GM19193 (cell line): ENCODE data around the gene FBXO42.

ENCODE experiments used
- POLR2A ChIP-seq: IDR thresholded peaks from 4 replicates; pipeline ENCODE4 v1.6.1; 2011; ENCODE audit not compliant: insufficient read depth, insufficient read length; ENCODE audit errors: extremely low read depth

Gene FBXO42

DNA sequence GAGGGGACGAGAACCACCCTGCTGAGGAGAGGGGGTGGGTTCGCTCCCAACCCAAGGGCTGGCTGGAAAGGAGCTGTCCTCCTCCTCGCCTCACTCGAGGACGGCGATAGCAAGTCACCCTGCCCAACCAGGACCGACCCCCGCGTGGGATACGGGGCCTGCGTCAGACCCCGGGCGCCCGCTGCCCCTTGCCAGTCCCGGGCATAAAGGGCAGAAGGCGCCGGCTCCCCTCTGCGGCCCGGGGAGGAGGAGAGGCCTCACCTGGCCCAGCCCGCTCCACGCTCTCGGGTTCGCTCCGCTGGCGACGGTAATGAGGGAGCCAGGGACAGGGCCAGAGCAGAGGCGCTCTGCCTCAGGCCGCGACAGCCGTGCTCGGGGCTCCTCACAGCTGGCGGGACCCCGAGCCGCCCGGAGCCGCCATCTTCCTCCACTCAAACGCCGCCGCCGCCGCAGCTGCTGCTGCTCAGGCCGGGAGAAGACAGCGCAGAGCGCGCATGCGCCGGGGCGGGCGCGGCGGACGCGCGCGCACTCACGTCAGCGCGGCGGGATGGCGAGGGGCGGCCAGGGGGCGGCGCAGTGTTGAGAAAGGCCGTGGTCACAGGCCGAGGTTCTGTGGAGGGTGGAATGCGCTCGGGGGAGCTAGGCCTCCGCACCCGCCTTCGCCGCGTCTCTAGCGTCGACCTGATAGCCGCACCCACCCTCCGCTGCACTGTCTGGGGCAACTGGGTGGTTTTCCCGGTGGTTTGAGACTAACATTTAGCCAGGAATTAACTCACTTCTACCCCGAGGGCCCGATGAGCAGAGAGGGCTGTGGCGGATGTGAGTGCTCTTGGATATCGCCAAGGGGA lies at the start of gene FBXO42:
Gene FBXO42 (minus strand): TSS at position 487 of the 848 bp plus-strand sequence. CDS start 37,062 bp downstream, outside the sequence.
- peak; percentile 94 for TF ChIP-seq POLR2A

GRCh38 chr1:16398371-16398953 lies 46.2 kb upstream of the FBXO42 start:
- no peak for TF ChIP-seq POLR2A

- TF ChIP-seq POLR2A: no peak
Measured at GRCh38 chr1:16397120-16397519, 44.8 kb upstream of the FBXO42 start.

GRCh38 chr1:16396591-16396990 lies 44.3 kb upstream of the FBXO42 start:
- no peak for TF ChIP-seq POLR2A

DNA sequence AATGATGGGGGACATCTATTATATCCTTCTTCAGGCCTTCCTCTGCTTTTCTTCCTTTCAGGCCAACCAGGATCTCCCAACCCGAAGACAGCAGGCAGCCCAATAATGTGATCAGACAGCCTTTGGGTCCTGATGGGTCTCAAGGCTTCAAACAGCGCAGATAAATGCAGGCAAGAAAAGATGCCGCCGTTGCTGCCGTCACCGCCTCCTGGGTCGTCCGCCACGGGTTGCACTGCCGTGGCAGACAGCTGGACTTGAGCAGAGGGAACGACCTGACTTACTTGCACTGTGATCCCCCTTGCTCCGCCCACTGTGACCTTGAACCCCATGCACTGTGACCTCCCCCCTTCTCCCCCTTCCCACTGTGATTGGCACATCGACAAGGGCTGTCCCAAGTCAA lies 42.7 kb upstream of the FBXO42 start:
- no peak for TF ChIP-seq POLR2A

GRCh38 chr1:16393570-16394521 lies 41.6 kb upstream of the FBXO42 start:
- TF ChIP-seq POLR2A: no peak

DNA sequence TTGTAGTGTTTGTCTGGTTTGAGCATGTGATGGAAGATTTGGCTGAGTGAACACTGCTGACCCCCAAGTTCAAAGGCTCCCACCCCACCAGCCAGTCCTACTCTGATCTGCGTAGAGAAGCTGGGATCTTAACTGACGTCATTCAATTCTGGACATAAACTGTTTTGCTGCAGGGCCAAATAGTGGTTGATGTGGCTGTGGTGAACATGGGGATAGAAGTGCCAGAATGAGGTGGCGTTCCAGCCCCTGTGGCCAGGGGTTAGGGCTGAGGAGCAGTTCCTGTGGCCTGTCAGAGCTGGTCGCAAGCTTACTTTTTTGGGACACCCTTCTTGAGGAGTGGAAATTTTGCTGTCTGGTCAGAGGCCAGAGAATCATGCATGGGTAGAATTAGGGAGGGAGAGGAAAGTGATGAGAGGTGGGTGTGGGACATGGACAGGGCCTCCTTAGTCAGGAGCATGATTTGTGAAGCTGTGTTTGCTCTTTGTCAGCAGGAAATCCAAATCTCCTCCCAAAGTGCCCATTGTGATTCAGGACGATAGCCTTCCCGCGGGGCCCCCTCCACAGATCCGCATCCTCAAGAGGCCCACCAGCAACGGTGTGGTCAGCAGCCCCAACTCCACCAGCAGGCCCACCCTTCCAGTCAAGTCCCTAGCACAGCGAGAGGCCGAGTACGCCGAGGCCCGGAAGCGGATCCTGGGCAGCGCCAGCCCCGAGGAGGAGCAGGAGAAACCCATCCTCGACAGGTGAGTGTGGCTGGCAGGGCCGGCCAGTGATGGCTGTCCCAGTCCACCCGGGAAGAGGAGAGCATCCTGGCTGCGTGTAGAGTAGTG lies 40.7 kb upstream of the FBXO42 start:
- TF ChIP-seq POLR2A: no peak

DNA sequence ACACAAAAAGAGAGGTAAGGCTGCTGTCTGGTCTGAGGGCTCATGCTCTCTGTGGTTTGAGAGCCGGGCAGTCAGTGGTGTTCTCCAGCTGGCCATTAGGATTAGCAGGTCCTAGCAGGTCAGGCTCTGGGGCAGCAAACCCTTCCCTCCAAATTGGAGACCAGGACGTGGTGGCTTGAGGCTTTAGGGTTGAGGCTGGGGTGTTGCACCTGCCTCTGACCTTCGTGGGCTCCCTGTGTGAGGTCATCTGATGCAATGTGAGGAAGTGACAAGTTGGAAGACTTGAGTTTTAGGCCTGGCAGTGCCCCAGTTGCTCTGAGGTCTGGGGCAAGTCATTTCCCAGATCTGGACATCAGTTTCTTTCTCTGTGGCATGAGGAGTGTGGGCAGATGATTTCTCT lies 39.1 kb upstream of the FBXO42 start:
- no peak for TF ChIP-seq POLR2A

DNA sequence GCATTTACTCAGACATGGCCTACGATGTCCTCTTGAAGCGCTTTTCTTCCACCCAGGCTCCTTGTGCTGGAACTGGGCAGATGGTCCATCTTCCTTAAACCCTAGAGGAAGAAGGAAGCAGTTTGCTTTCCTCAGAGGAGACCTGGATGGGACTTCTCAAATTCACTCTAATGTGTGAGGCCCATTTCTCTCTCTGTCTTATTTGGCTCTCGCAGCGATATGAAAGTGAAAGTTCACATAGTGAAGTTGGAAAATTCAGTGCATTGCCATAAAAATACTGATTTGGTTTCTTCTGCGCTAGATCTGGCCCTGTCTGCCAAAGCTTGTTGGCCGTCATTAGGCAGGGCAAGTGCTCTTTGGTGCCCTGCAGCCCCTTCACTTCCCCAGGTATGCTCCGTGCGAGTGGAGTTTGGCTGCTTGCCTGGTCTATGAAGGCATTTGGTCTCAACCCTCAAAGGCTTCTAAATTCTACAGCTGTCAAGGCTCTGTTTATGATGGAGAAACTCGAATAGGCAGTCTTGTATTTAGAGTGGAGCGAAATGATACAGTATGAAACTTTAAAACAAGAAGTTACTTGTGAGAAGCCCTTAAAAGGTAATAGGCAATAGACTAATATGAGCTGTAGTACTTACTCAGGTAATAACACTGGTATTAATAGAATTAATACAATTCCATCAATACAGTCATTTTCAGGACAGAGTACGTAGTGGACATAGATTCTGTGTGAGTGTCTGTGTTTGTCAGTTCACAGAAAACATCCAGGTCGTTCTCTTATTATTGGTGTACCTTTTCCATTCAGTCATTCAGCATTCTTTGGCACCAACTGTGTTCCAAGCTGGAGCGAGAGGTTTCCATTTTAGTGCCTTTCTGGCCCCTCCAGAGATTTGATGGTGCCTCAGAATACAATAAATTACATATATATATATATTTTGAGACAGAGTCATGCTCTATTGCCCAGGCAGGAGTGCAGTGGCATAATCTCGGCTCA lies 35.2 kb upstream of the FBXO42 start:
- TF ChIP-seq POLR2A: peak; percentile 18

- no peak for TF ChIP-seq POLR2A
Measured at GRCh38 chr1:16386454-16387113, 34.3 kb upstream of the FBXO42 start.

DNA sequence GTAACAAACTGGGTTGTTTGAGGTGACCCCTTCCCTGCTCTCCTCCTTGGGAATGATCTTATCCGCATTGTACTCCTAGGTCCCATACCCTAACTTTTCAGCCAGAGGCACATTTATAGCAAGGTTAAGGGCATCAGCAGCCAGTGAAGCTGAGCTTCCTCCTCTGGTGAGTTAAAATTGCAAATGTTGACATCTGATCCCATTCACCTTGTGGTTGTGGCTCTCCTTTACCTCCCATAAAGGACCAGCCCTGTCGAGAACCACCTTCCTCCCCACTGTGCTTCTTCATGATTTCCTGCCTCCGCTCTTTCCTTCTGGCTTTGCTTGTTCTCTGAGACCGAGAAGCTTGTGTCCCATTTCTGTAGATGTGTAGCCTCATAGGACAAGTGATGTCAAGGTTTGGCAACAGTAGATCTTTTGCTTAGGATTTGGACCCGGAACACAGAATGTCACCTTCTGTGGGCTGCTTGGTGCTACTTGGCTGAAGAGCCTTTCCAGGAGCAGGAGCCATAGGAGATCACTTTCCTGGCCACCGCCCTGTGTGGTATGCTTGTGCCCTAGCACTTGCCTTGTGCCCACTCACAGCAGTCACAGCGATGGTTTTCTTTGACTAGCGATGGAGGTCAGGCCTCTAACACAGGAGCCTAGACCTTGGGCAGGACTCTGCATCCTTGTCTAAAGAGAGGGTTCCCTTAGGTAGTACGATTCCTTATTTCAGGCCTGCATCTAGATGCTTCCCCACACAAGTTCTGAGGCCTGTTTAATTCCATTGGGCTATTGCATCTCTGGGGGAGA lies 33.6 kb upstream of the FBXO42 start:
- no peak for TF ChIP-seq POLR2A

- no peak for TF ChIP-seq POLR2A
Measured at GRCh38 chr1:16383888-16384287, 31.6 kb upstream of the FBXO42 start.
